MM.1S (cell line): ENCODE results near the gene PTPRN2.

ENCODE experiments used
- DNase-seq: peaks from one replicate; pipeline ENCODE4 v3.0.0-alpha.2; 2015
- H2AFZ ChIP-seq: fragments of 300-600 bp; sonication (generic); 2 replicates; pipeline ENCODE4 v1.6.0; 2016; ENCODE audit warnings: antibody characterized with exemption, low read length
- H3F3A ChIP-seq: fragments of 300-600 bp; sonication (generic); 2 replicates; pipeline ENCODE4 v1.6.1; 2016; ENCODE audit warnings: mild to moderate bottlenecking, antibody characterized with exemption, low read length, moderate library complexity, mixed read lengths; ENCODE audit not compliant: insufficient read depth
- H3K27ac ChIP-seq: fragments of 300-600 bp; sonication (generic); 2 replicates; pipeline ENCODE4 v1.5.1; 2016; ENCODE audit warnings: mild to moderate bottlenecking, low read length
- H3K27me3 ChIP-seq: fragments of 300-600 bp; sonication (generic); replicated peaks from 2 replicates; pipeline ENCODE4 v1.6.0; 2016; ENCODE audit warnings: low read length; ENCODE audit not compliant: insufficient read depth
- H3K36me3 ChIP-seq: fragments of 300-600 bp; sonication (generic); replicated peaks from 2 replicates; pipeline ENCODE4 v1.6.1; 2016; ENCODE audit warnings: mild to moderate bottlenecking, low read length, mixed read lengths; ENCODE audit not compliant: insufficient read depth
- H3K4me1 ChIP-seq: fragments of 300-600 bp; sonication (generic); 2 replicates; pipeline ENCODE4 v1.6.1; 2016; ENCODE audit warnings: low read length, mixed read lengths
- H3K4me2 ChIP-seq: fragments of 300-600 bp; sonication (generic); 2 replicates; pipeline ENCODE4 v1.6.0; 2016; ENCODE audit warnings: low read depth, low read length
- H3K4me3 ChIP-seq: fragments of 300-600 bp; sonication (generic); 2 replicates; pipeline ENCODE4 v1.5.1; 2016; ENCODE audit warnings: low read length, mixed read lengths
- H3K79me2 ChIP-seq: fragments of 300-600 bp; sonication (generic); 2 replicates; pipeline ENCODE4 v1.6.1; 2016; ENCODE audit warnings: mixed run types, low read length, mixed read lengths
- H3K9ac ChIP-seq: fragments of 300-600 bp; sonication (generic); 2 replicates; pipeline ENCODE4 v1.6.1; 2016; ENCODE audit warnings: low read length, mixed read lengths
- H3K9me2 ChIP-seq: fragments of 300-600 bp; sonication (generic); replicated peaks from 2 replicates; pipeline ENCODE4 v1.6.1; 2016; ENCODE audit warnings: mild to moderate bottlenecking, low read length, mixed read lengths; ENCODE audit not compliant: insufficient read depth
- H3K9me3 ChIP-seq: fragments of 300-600 bp; sonication (generic); replicated peaks from 2 replicates; pipeline ENCODE4 v1.6.1; 2016; ENCODE audit warnings: mild to moderate bottlenecking, low read length, mixed read lengths; ENCODE audit not compliant: insufficient read depth
- H4K20me1 ChIP-seq: fragments of 300-600 bp; sonication (generic); 2 replicates; pipeline ENCODE4 v1.6.1; 2016; ENCODE audit warnings: mild to moderate bottlenecking, low read length, moderate library complexity, mixed read lengths; ENCODE audit not compliant: insufficient read depth
- CTCF ChIP-seq: fragments of 300-600 bp; sonication (generic); IDR thresholded peaks from 2 replicates; pipeline ENCODE4 v1.5.1; 2016; ENCODE audit warnings: antibody characterized with exemption, low read length, mixed read lengths
- EZH2 ChIP-seq: fragments of 300-600 bp; sonication (generic); optimal IDR thresholded peaks from 2 replicates; pipeline ENCODE3; 2017; ENCODE audit warnings: low read depth, mild to moderate bottlenecking, antibody characterized with exemption, low read length, mixed read lengths
- EZH2phosphoT487 ChIP-seq: fragments of 300-600 bp; sonication (generic); IDR thresholded peaks from 2 replicates; pipeline ENCODE4 v1.6.1; 2018; ENCODE audit warnings: antibody characterized with exemption, low read length

The PTPRN2 gene

GRCh38 chr7:157679607-157680006 is 908.0 kb downstream of the PTPRN2 start:
- no peak overlapping the region for H3K4me3 ChIP-seq
- no peaks in the 10 kb centered on the region for H3K9me3 ChIP-seq
- no peaks in the 10 kb centered on the region for H3K4me1 ChIP-seq
- no peak for TF ChIP-seq CTCF
- TF ChIP-seq EZH2: no peak
- TF ChIP-seq EZH2phosphoT487: no peak
- no peaks in the 10 kb centered on the region for H3F3A ChIP-seq
- H3K4me2 ChIP-seq: no peak overlapping the region
- no peak overlapping the region for H2AFZ ChIP-seq
- H3K9me2 ChIP-seq: no peaks in the 10 kb centered on the region
- H4K20me1 ChIP-seq: no peaks in the 10 kb centered on the region
- H3K9ac ChIP-seq: no peak overlapping the region
- H3K27me3 ChIP-seq: peaks cover 96% of the 10 kb centered on the region
- H3K36me3 ChIP-seq: no peaks in the 10 kb centered on the region
- H3K79me2 ChIP-seq: no peaks in the 10 kb centered on the region
- no peak overlapping the region for H3K27ac ChIP-seq
- DNase-seq: no peak

GRCh38 chr7:157678501-157678900 is 909.1 kb downstream of the PTPRN2 start:
- no peaks in the 10 kb centered on the region for H3K9me3 ChIP-seq
- H3K36me3 ChIP-seq: no peaks in the 10 kb centered on the region
- no peak overlapping the region for H3K9ac ChIP-seq
- H3K79me2 ChIP-seq: no peaks in the 10 kb centered on the region
- no peaks in the 10 kb centered on the region for H4K20me1 ChIP-seq
- H3K4me1 ChIP-seq: no peaks in the 10 kb centered on the region
- no peak for TF ChIP-seq EZH2phosphoT487
- no peak for TF ChIP-seq CTCF
- TF ChIP-seq EZH2: no peak
- no peak overlapping the region for H2AFZ ChIP-seq
- H3K9me2 ChIP-seq: no peaks in the 10 kb centered on the region
- no peak for DNase-seq
- no peak overlapping the region for H3K27ac ChIP-seq
- H3K27me3 ChIP-seq: peaks cover 100% of the 10 kb centered on the region
- no peaks in the 10 kb centered on the region for H3F3A ChIP-seq
- no peak overlapping the region for H3K4me3 ChIP-seq
- H3K4me2 ChIP-seq: no peak overlapping the region

- Histone ChIP-seq H3K9me2 (no peaks in the 10 kb centered on the region), H3K79me2 (no peaks in the 10 kb centered on the region), H3F3A (no peaks in the 10 kb centered on the region), H3K36me3 (no peaks in the 10 kb centered on the region), H3K27ac (no peak overlapping the region), H3K4me3 (no peak overlapping the region), H3K4me1 (no peaks in the 10 kb centered on the region), H3K27me3 (peaks cover 100% of the 10 kb centered on the region), H3K9me3 (no peaks in the 10 kb centered on the region), H2AFZ (no peak overlapping the region), H3K9ac (no peak overlapping the region), H3K4me2 (peak overlapping the region; percentile 11; the same call in 1 of the 2 replicates), H4K20me1 (no peaks in the 10 kb centered on the region)
- no peak for DNase-seq
- no peak for TF ChIP-seq EZH2phosphoT487
- no peak for TF ChIP-seq CTCF
- no peak for TF ChIP-seq EZH2
Measured at GRCh38 chr7:157676456-157677255, 911.0 kb downstream of the PTPRN2 start.
